ENCODE data around the gene CCL5. TPM values are rescaled to one million over a fixed set of nuclear protein-coding genes. Genes with fewer than 3 reads are reported as not detected.
A peak's percentile ranks its signal among the peaks of the same experiment; 100 is the strongest.

Gene CCL5
- total and polyA plus RNA-seq, 10 of the 15 experiments (the other 5 are each of a cell fraction or from before 2014, with no cell fraction given): 45.7 to 186 (median 90.8) TPM

DNA sequence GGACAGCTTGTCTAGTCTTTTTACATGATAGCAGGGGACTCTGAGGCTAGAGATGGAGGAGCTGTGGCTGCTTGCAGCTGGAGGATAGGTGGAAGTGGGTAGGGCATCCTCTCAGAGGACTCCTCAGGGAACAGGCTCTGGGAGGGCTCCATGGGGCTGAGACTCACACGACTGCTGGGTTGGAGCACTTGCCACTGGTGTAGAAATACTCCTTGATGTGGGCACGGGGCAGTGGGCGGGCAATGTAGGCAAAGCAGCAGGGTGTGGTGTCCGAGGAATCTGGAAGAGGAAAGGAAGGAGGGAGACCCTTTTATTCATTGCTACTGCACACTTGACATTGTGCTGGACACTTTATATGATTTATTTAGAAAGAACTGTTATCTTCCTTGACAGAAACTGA lies 1.8 kb downstream of the CCL5 start (continued):
- TF ChIP-seq MXI1 (IDR thresholded peaks at IDR 0.05; ENCODE audit: low read depth, low read length) (no peak), ESRRA (IDR thresholded peaks at IDR 0.05; ENCODE audit: low read length) (no peak)
- TF ChIP-seq, protein P1, sequence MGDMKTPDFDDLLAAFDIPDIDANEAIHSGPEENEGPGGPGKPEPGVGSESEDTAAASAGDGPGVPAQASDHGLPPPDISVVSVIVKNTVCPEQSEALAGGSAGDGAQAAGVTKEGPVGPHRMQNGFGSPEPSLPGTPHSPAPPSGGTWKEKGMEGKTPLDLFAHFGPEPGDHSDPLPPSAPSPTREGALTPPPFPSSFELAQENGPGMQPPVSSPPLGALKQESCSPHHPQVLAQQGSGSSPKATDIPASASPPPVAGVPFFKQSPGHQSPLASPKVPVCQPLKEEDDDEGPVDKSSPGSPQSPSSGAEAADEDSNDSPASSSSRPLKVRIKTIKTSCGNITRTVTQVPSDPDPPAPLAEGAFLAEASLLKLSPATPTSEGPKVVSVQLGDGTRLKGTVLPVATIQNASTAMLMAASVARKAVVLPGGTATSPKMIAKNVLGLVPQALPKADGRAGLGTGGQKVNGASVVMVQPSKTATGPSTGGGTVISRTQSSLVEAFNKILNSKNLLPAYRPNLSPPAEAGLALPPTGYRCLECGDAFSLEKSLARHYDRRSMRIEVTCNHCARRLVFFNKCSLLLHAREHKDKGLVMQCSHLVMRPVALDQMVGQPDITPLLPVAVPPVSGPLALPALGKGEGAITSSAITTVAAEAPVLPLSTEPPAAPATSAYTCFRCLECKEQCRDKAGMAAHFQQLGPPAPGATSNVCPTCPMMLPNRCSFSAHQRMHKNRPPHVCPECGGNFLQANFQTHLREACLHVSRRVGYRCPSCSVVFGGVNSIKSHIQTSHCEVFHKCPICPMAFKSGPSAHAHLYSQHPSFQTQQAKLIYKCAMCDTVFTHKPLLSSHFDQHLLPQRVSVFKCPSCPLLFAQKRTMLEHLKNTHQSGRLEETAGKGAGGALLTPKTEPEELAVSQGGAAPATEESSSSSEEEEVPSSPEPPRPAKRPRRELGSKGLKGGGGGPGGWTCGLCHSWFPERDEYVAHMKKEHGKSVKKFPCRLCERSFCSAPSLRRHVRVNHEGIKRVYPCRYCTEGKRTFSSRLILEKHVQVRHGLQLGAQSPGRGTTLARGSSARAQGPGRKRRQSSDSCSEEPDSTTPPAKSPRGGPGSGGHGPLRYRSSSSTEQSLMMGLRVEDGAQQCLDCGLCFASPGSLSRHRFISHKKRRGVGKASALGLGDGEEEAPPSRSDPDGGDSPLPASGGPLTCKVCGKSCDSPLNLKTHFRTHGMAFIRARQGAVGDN (IDR thresholded peaks at IDR 0.05): no peak

DNA sequence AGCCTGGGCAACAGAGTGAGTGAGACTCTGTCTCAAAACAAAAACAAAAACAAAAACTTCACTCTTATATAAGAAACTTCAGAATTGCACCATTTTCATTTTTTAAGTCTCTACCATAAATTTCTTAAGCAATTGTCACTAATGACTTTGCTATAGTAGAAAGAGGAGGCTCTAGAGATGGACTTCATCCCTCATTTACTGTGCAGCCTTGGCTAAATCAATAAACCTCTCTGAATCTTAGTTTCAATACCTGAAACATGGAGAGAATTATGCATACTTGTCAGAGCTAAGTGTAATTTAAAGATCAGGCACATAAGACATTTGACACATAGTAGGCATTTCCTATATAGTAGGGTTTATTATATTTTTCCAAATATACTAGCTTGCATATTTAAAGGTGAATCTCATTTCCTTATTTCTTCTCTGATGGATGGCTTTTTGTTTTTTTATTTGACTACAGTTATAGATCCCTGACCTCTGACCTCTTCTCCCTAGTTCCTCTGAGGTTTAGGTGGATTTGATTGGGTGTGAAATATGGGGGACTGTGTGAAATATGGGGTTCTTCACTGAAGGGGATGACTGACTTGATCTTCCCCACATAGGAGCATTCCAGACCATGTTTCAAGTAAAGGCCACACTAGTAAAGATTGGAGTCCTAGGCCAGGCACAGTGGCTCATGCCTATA lies 2.7 kb downstream of the CCL5 start:
- Histone ChIP-seq H3K36me3 (ENCODE audit: control insufficient read depth in 2 of 2, insufficient read depth in 2 of 2, low read length in 1 of 2) (no peaks in the 10 kb centered on the region), H2AFZ (ENCODE audit: control insufficient read depth, low read depth, low read length) (no peak overlapping the region), H3K27me3 (replicated peaks in 1 of 2; ENCODE audit: control insufficient read depth in 2 of 2, insufficient read depth in 2 of 2, low read length in 1 of 2) (no peaks in the 10 kb centered on the region), H3K9ac (ENCODE audit: control insufficient read depth, insufficient read depth, low read length) (no peak overlapping the region), H3K9me3 (replicated peaks; ENCODE audit: control insufficient read depth, insufficient read depth, low read length) (no peaks in the 10 kb centered on the region), H3K4me1 (ENCODE audit: control insufficient read depth, insufficient read depth, low read length) (peaks cover 28% of the 10 kb centered on the region), H3K4me2 (ENCODE audit: control insufficient read depth, insufficient read depth) (no peak overlapping the region), H3K4me3 (no peak overlapping the region), H3K79me2 (ENCODE audit: control insufficient read depth, insufficient read depth, low read length) (no peaks in the 10 kb centered on the region), H3K27ac (ENCODE audit: control insufficient read depth, insufficient read depth) (no peak overlapping the region), H4K20me1 (ENCODE audit: control insufficient read depth, insufficient read depth) (no peaks in the 10 kb centered on the region)
- ChIA-PET CTCF (interaction anchor here (1.0 to 2.5 kb wide), 9 partner anchors 11 to 99 kb away, joined by 3 to 11 read pairs (median 5); no protein-coding TSS in a partner anchor), SMC1A (ENCODE audit: uncharacterized antibody, unreplicated experiment) (interaction anchor here (0.7 to 14.1 kb wide), 10 partner anchors 16 to 271 kb away, joined by 3 to 155 read pairs (median 3); no protein-coding TSS in a partner anchor), POLR2A (interaction anchor here (0.6 to 4.0 kb wide), 5 partner anchors 9 to 204 kb away, joined by 3 to 56 read pairs (median 5); partner anchors contain the start of gene HEATR9), RAD21 (ENCODE audit: unreplicated experiment) (interaction anchor here (1.0 to 7.0 kb wide), 4 partner anchors 15 to 68 kb away, joined by 3 to 125 read pairs (median 4); no protein-coding TSS in a partner anchor)
- intact Hi-C loops (cut with micrococcal nuclease; ENCODE audit: unreplicated experiment) (no loop called here), in situ Hi-C loops (cut with MboI) (no loop called here)
- no TSS peak for BruUV-seq (replicated peaks)
- ATAC-seq: no peak
- FAIRE-seq: no peak
- no peak for TF ChIP-seq ZNF274 (IDR thresholded peaks at IDR 0.05; ENCODE audit: insufficient read depth, insufficient read length)
- peak; percentile 55; the same call in 1 of the 2 replicates for TF ChIP-seq NR2C1 (IDR thresholded peaks at IDR 0.05)
- peak; percentile 60 for TF ChIP-seq NR2F1 (conservative IDR thresholded peaks at IDR 0.05)
- peak; percentile 77; the same call in 1 of the 2 replicates for TF ChIP-seq SMARCA5 (IDR thresholded peaks at IDR 0.05)
- peak; percentile 47; the same call in 1 of the 2 replicates for TF ChIP-seq ZNF217 (IDR thresholded peaks at IDR 0.05)
- DNase-seq (ENCODE audit: low read depth, low spot score): no peak

Measured in GM12878 (cell line).